Astrocyte of the spinal cord (primary cell): Measurements from ENCODE around the gene AFG3L2.
A peak's percentile ranks its signal among the peaks of the same experiment; 100 is the strongest.
"Not testable (repeated sequence)": the region's sequence is repeated elsewhere in the genome, so short reads cannot be mapped to it uniquely, and the experiment has no call there.

ENCODE experiments used
- DNase-seq: peaks from one replicate; pipeline ENCODE4 v3.0.0; 2011; ENCODE audit warnings: low read depth, low spot score
- H3K4me3 ChIP-seq: 2 replicates; pipeline ENCODE4 v1.5.1; 2011; ENCODE audit warnings: low read depth, mild to moderate bottlenecking, low read length, moderate library complexity
- in situ Hi-C: cut with HindIII; loops from 2 replicates; pipeline ENCODE4 v1.10.0; 2017; ENCODE audit warnings: low sequenced_read_pairs
- TF ChIP-seq, protein P1 (sequence below): IDR thresholded peaks from 2 replicates; pipeline ENCODE4 v1.5.1; 2012; ENCODE audit warnings: low read depth, mild to moderate bottlenecking, low read length, inconsistent platforms

Gene AFG3L2

GRCh38 chr18:12420821-12421421 lies 43.9 kb upstream of the AFG3L2 start:
- peak; percentile 12 for DNase-seq
- H3K4me3 ChIP-seq: no peak overlapping the region
- in situ Hi-C loops: no loop called here
- TF ChIP-seq, protein P1, sequence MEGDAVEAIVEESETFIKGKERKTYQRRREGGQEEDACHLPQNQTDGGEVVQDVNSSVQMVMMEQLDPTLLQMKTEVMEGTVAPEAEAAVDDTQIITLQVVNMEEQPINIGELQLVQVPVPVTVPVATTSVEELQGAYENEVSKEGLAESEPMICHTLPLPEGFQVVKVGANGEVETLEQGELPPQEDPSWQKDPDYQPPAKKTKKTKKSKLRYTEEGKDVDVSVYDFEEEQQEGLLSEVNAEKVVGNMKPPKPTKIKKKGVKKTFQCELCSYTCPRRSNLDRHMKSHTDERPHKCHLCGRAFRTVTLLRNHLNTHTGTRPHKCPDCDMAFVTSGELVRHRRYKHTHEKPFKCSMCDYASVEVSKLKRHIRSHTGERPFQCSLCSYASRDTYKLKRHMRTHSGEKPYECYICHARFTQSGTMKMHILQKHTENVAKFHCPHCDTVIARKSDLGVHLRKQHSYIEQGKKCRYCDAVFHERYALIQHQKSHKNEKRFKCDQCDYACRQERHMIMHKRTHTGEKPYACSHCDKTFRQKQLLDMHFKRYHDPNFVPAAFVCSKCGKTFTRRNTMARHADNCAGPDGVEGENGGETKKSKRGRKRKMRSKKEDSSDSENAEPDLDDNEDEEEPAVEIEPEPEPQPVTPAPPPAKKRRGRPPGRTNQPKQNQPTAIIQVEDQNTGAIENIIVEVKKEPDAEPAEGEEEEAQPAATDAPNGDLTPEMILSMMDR: no peak

GRCh38 chr18:12417687-12418086 lies 40.7 kb upstream of the AFG3L2 start:
- in situ Hi-C loops: no loop called here
- H3K4me3 ChIP-seq: no peak overlapping the region
- TF ChIP-seq, protein P1: no peak
- DNase-seq: no peak

DNA sequence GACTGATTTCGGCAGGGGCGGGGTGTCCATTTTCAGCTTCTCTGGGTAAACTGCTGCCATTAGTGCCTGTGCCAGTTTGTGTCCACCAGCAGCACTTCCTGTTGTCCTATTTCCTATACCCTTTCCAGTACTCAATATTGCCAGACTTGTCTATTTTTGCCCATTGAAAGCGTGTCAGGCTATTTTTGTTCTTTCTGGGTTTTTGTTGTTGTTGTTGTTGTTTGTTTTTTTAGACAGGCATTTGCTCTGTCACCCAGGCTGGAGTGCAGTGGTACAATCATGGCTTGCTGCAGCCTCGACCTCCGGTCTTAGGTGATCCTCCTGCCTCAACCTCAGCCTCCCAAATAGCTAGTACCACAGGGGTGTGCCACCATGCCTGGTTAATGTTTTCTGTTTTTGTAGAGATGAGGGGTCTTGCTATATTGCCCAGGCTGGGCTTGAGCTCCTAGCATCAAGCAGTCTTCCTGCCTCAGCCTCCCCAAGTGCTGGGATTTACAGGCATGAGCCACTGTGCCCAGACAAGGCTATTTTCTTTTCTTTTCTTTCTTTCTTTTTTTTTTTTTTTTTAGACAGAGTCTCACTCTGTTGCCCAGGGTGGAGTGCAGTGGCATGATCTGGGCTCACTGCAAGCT lies 39.2 kb upstream of the AFG3L2 start:
- no peak overlapping the region for H3K4me3 ChIP-seq
- TF ChIP-seq, protein P1: no peak
- in situ Hi-C loops: no loop called here
- no peak for DNase-seq

GRCh38 chr18:12411456-12411855 lies 34.4 kb upstream of the AFG3L2 start:
- TF ChIP-seq, protein P1: no peak
- in situ Hi-C loops: no loop called here
- H3K4me3 ChIP-seq: no peak overlapping the region
- DNase-seq: no peak

DNA sequence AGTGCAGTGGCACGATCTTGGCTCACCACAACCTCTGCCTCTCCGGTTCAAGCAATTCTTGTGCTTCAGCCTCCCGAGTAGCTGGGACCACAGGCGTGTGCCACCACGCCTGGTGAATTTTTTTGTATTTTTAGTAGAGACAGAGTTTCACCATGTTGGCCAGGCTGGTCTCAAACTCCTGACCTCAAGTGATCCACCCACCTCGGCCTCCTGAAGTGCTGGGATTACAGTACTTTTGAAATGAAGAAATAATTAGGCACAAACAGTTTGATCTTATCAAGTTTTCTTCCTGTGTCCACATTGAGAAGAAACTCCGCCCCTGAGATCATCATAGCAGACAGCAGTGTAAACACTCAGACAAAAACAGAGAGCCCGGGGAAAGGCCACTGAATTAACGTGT lies 33.7 kb upstream of the AFG3L2 start:
- DNase-seq, in situ Hi-C loops, H3K4me3 ChIP-seq: not testable (repeated sequence)

- in situ Hi-C loops: no loop called here
- TF ChIP-seq, protein P1: no peak
These were observed 33.1 kb upstream of the AFG3L2 start for GRCh38 chr18:12410081-12410481.

DNA sequence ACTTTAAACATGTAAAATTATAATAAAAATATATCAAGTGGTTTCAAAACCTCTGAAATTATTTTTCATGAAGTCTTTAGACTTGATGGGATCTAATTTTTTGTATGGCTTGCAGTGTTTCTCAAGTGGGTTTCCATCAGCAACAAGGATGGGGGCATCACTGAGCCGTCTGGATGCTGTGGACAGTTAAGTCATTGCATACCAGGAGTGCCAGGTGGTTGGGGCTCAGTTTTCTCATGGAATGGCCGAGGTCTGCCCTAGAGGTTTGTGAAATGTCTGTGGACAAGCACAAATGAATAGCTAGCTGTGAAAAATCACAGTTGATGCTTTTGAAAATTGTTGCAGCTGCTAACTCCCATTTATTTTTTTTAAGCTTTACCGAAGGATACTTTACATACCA lies 32.4 kb upstream of the AFG3L2 start:
- TF ChIP-seq, protein P1: no peak
- in situ Hi-C loops: no loop called here
- peak; percentile 35 for DNase-seq
- H3K4me3 ChIP-seq: no peak overlapping the region

More at GRCh38 chr18:12410081-12410481, 33.1 kb upstream of the AFG3L2 start:
- H3K4me3 ChIP-seq: no peak overlapping the region
- peak; percentile 25 for DNase-seq
